Measurements from ENCODE around the gene RAB41.
"Not testable (repeated sequence)": the region's sequence is repeated elsewhere in the genome, so short reads cannot be mapped to it uniquely, and the experiment has no call there.

The RAB41 gene

DNA sequence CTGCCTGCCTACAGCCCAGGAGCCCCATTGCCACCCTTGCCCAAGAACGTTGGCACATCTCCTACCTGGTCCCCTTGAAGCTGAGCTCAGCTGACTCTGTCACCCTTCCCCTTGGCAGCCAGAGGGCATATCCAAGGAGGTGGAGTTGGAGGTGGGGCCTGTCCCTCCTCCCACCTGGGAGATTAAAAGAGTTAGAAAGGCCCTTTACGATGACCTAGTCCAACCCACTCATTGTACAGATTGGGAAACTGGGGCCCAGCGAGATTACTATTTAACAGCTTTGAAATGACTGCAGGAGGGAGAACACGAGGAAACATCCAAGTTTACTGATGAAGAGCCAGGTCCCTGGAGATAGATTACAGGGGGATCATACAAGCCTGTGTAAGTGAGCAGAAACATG, 21.9 kb upstream of the RAB41 start, which contains the start of gene P2RY4:
P2RY4 (minus strand) TSS at position 101 of the 400 bp plus-strand sequence. CDS start 580 bp downstream, outside the sequence.
- TF ChIP-seq, protein P1, sequence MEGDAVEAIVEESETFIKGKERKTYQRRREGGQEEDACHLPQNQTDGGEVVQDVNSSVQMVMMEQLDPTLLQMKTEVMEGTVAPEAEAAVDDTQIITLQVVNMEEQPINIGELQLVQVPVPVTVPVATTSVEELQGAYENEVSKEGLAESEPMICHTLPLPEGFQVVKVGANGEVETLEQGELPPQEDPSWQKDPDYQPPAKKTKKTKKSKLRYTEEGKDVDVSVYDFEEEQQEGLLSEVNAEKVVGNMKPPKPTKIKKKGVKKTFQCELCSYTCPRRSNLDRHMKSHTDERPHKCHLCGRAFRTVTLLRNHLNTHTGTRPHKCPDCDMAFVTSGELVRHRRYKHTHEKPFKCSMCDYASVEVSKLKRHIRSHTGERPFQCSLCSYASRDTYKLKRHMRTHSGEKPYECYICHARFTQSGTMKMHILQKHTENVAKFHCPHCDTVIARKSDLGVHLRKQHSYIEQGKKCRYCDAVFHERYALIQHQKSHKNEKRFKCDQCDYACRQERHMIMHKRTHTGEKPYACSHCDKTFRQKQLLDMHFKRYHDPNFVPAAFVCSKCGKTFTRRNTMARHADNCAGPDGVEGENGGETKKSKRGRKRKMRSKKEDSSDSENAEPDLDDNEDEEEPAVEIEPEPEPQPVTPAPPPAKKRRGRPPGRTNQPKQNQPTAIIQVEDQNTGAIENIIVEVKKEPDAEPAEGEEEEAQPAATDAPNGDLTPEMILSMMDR (IDR thresholded peaks at IDR 0.05; ENCODE audit: control insufficient read depth, extremely low read depth, insufficient read depth): no peak
- no peak within 1 kb of the TSS for H3K4me3 ChIP-seq (ENCODE audit: low read depth, low read length)
- no peak for DNase-seq (ENCODE audit: low read depth)

DNA sequence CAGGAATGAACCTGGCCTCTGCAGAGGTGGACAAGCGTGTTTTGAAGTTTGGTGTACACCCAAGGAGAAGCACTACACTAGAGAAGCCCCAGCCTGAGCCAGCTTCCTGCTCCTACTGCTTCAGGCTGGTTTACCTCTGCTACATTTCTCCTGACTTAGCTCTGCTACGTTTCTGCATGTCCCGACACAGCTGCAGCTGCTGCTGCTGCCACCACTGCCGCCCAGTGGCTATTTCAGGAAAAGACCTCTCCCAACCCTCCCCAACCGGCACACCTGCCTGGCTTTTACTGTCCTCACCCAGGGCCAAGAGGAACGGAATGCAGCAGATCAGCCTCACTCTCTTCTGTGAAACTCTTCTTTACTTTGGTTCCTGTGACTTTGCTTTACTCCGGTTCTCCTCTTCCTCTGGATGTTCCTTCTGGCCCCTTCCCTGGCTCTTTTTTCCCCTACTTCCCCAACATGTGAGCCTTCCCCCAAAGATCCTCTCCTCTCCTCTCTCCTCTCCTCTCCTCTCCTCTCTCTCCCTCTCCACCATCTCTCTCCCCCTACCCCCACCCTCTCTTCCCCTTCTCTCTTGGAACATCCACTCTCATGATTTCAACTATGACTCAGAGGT, 18.9 kb upstream of the RAB41 start:
- H3K4me3 ChIP-seq (ENCODE audit: low read depth, low read length): no peak overlapping the region
- TF ChIP-seq, protein P1 (IDR thresholded peaks at IDR 0.05; ENCODE audit: control insufficient read depth, extremely low read depth, insufficient read depth): peak; percentile 74
- peak; percentile 40 for DNase-seq (ENCODE audit: low read depth)

DNA sequence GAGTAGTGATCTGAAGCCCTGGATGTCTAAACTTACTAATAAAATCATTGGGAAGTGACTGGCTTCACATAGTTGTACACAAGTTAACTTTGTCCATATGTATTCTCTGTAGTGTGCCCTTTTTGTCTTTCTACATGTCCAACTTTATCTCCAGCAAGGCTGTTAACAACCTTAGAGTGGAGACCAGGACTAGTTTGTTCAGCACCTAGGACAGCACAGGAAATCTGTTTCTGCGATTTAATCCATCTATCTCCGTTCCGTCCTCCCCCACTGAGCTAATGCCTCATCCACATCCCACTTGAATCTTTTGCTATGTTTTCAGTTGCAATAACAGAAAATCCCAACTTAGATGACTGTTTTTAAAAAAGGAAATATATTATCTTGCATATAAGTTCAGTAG, 17.2 kb upstream of the RAB41 start:
- TF ChIP-seq, protein P1 (IDR thresholded peaks at IDR 0.05; ENCODE audit: control insufficient read depth, extremely low read depth, insufficient read depth): no peak
- DNase-seq (ENCODE audit: low read depth): no peak
- H3K4me3 ChIP-seq (ENCODE audit: low read depth, low read length): no peak overlapping the region

DNA sequence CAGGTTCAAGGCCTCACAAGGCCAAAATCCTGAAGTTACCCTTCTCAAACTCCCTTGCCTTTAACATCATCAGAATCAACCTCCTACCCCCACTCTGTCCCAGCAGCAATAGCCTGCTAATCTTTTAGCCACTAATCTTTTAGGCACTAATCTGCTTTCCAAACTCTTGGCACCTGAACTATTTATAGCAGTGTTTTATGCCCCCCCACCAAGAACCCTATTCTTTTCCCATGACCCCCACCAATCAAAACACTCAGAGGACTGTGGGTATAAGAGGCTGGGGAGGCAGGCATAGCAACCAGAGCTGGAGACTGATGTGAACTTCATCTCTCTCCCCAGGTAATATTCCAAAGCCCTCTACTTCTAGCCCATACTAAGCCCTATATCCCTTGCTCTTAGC, 13.9 kb upstream of the RAB41 start, which contains the start of gene ARR3:
ARR3 (plus strand) TSS at position 301 of the 400 bp plus-strand sequence. CDS start 1,052 bp downstream, outside the sequence.
- no peak within 1 kb of the TSS for H3K4me3 ChIP-seq (ENCODE audit: low read depth, low read length)
- no peak for DNase-seq (ENCODE audit: low read depth)
- TF ChIP-seq, protein P1 (IDR thresholded peaks at IDR 0.05; ENCODE audit: control insufficient read depth, extremely low read depth, insufficient read depth): no peak

DNA sequence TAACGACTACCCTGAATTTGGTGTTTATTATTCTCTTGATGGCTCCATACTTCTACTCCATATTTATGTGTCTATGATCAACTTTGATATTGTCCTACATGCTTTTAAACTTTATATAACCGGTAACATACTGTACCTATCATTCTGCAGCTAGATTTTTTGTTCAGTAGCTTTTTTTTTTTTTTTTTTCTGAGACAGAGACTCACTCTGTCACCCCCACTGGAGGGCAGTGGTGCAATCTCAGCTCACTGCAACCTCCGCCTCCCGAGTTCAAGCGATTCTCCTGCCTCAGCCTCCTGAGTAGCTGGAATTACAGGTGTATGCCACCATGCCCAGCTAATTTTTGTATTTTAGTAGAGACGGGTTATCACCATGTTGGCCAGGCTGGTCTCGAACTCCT, 7.9 kb upstream of the RAB41 start:
- not testable (repeated sequence) for H3K4me3 ChIP-seq (ENCODE audit: low read depth, low read length); DNase-seq (ENCODE audit: low read depth)

DNA sequence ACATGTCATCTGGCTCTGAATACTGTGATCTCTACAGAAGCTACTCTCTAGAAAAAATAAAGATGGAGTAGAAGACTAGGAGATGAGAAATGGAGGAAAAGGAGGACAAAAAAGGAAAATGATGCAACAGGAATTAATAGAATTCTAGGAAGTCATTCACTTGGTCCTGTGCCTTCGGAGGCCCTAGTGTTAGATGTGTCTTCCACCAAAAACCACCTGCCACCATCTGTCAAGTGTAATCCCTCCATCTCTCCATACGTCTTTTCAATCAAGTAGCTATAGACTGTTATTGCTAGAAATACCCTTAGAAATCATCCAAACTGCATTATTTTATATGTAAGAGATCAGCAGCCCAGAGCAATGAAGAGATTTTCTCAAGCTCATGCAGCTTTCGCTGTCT, 2.9 kb upstream of the RAB41 start:
- TF ChIP-seq, protein P1 (IDR thresholded peaks at IDR 0.05; ENCODE audit: control insufficient read depth, extremely low read depth, insufficient read depth): no peak
- DNase-seq (ENCODE audit: low read depth): no peak

DNA sequence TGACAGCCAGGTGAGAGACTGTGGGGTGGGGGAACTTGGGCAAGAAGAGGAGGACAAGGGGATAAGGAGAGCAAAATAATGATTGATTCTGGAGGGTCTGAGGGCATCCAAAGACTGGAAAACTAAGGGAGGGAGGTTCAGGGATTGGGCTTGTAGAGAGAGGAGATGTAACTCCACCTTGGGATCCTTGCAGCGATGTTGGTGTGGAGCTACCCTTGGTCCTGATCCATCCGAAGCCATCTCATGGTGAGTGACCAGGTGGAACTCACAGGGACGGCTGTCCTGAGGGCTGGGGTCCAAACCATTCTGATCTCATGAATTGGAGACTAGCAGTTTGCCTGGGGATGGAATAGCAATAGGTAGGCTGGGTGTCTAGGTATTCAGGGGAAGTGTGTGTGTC, 1.4 kb upstream of the RAB41 start:
- TF ChIP-seq, protein P1 (IDR thresholded peaks at IDR 0.05; ENCODE audit: control insufficient read depth, extremely low read depth, insufficient read depth): no peak
- DNase-seq (ENCODE audit: low read depth): no peak
- no peak overlapping the region for H3K4me3 ChIP-seq (ENCODE audit: low read depth, low read length)

More for the DNA sequence above, 2.9 kb upstream of the RAB41 start:
- no peak overlapping the region for H3K4me3 ChIP-seq (ENCODE audit: low read depth, low read length)
